Neural cell (in vitro differentiated cells): Measurements from ENCODE around the gene DOP1A. TPM values are rescaled to one million over a fixed set of nuclear protein-coding genes. Genes with fewer than 3 reads are reported as not detected.

Experiments used
- H2AFZ ChIP-seq: fragments of 200-600, 300-800 bp; sonication (generic), shearing (Covaris generic); 2 replicates; pipeline ENCODE4 v1.6.0; 2014; ENCODE audit warnings: low read depth, mild to moderate bottlenecking, antibody characterized with exemption, low read length, moderate library complexity
- H3F3A ChIP-seq: fragments of 200-600 bp; shearing (Covaris generic); 2 replicates; pipeline ENCODE4 v1.6.1; 2016; ENCODE audit warnings: mild to moderate bottlenecking, moderate library complexity, mixed read lengths, antibody characterized with exemption, low read length; ENCODE audit not compliant: insufficient read depth, poor library complexity, severe bottlenecking
- H3K27ac ChIP-seq: fragments of 200-600, 300-800 bp; sonication (generic), shearing (Covaris generic); 2 replicates; pipeline ENCODE4 v1.5.1; 2014; ENCODE audit warnings: mild to moderate bottlenecking, low read length, moderate library complexity
- H3K27me3 ChIP-seq: fragments of 300-800, 200-600 bp; sonication (generic), shearing (Covaris generic); 2 replicates; pipeline ENCODE4 v1.6.0; 2014; ENCODE audit warnings: mild to moderate bottlenecking, low read depth, low read length, moderate library complexity; ENCODE audit not compliant: insufficient read depth
- H3K36me3 ChIP-seq: fragments of 300-800, 200-600 bp; sonication (generic), shearing (Covaris generic); 2 replicates; pipeline ENCODE4 v1.5.1; 2014; ENCODE audit warnings: mild to moderate bottlenecking, antibody characterized with exemption, low read length, moderate library complexity; ENCODE audit not compliant: insufficient read depth
- H3K4me2 ChIP-seq: fragments of 300-800, 200-600 bp; sonication (generic), shearing (Covaris generic); 2 replicates; pipeline ENCODE4 v1.6.0; 2014; ENCODE audit warnings: mild to moderate bottlenecking, low read length
- H3K4me3 ChIP-seq: fragments of 300-800, 200-600 bp; sonication (generic), shearing (Covaris generic); 2 replicates; pipeline ENCODE4 v1.5.1; 2014; ENCODE audit warnings: mild to moderate bottlenecking, low read length, moderate library complexity
- H3K79me2 ChIP-seq: fragments of 200-600 bp; shearing (Covaris generic); replicated peaks from 2 replicates; pipeline ENCODE4 v1.6.0; 2014; ENCODE audit warnings: mild to moderate bottlenecking, low read length, moderate library complexity; ENCODE audit not compliant: insufficient read depth
- H3K9ac ChIP-seq: fragments of 300-800, 200-600 bp; sonication (generic), shearing (Covaris generic); 2 replicates; pipeline ENCODE4 v1.6.1; 2016; ENCODE audit warnings: mild to moderate bottlenecking, low read length, mixed read lengths
- H3K9me2 ChIP-seq: fragments of 200-600 bp; shearing (Covaris generic); 2 replicates; pipeline ENCODE4 v1.6.1; 2016; ENCODE audit warnings: mild to moderate bottlenecking, low read length, mixed read lengths; ENCODE audit not compliant: insufficient read depth
- H3K9me3 ChIP-seq: fragments of 200-600, 300-800 bp; sonication (generic), shearing (Covaris generic); 2 replicates; pipeline ENCODE4 v1.6.1; 2016; ENCODE audit warnings: mild to moderate bottlenecking, mixed run types, low read length, moderate library complexity, mixed read lengths
- H4K20me1 ChIP-seq: fragments of 200-600 bp; shearing (Covaris generic); 2 replicates; pipeline ENCODE4 v1.6.1; 2016; ENCODE audit warnings: mild to moderate bottlenecking, mixed run types; ENCODE audit not compliant: insufficient read depth
- CTCF ChIP-seq: fragments of 450-650 bp; IDR thresholded peaks from 2 replicates; pipeline ENCODE4 v1.5.1; 2014; ENCODE audit warnings: antibody characterized with exemption, mild to moderate bottlenecking, moderate library complexity; ENCODE audit not compliant: poor library complexity, severe bottlenecking
- EP300 ChIP-seq: fragments of 450-650 bp; conservative IDR thresholded peaks from 2 replicates; pipeline ENCODE4 v1.6.1; 2014; ENCODE audit warnings: antibody characterized with exemption, mild to moderate bottlenecking, moderate library complexity; ENCODE audit not compliant: poor library complexity, severe bottlenecking
- EZH2 ChIP-seq: fragments of 200-600, 300-800 bp; shearing (Covaris generic), sonication (generic); IDR thresholded peaks from 2 replicates; pipeline ENCODE4 v1.6.1; 2014; ENCODE audit warnings: antibody characterized with exemption, low read length, borderline replicate concordance, mild to moderate bottlenecking; ENCODE audit not compliant: insufficient read depth, poor library complexity, severe bottlenecking
- MXI1 ChIP-seq: fragments of 450-650 bp; conservative IDR thresholded peaks from 2 replicates; pipeline ENCODE4 v1.6.1; 2014; ENCODE audit warnings: antibody characterized with exemption, mild to moderate bottlenecking; ENCODE audit not compliant: poor library complexity, severe bottlenecking
- POLR2AphosphoS5 ChIP-seq: IDR thresholded peaks from 2 replicates; pipeline ENCODE4 v1.6.1; 2012
- RAD21 ChIP-seq: fragments of 450-650 bp; conservative IDR thresholded peaks from 2 replicates; pipeline ENCODE4 v1.6.1; 2014; ENCODE audit warnings: antibody characterized with exemption, mild to moderate bottlenecking, moderate library complexity
- REST ChIP-seq: IDR thresholded peaks from 2 replicates; pipeline ENCODE4 v1.6.1; 2012; ENCODE audit warnings: borderline replicate concordance
- SMC3 ChIP-seq: fragments of 450-650 bp; conservative IDR thresholded peaks from 2 replicates; pipeline ENCODE4 v1.6.1; 2014; ENCODE audit warnings: antibody characterized with exemption, mild to moderate bottlenecking, moderate library complexity; ENCODE audit not compliant: poor library complexity
- TAF1 ChIP-seq: IDR thresholded peaks from 2 replicates; pipeline ENCODE4 v1.6.1; 2012; ENCODE audit warnings: low read depth
- polyA plus RNA-seq: library from polyadenylated mRNA; depleted of rRNA; stranded (reverse); fragments of >200 nt; gene quantifications from 2 replicates; pipeline ENCODE4 v1.2.3, GENCODE V29; 2014

Gene DOP1A
- polyA plus RNA-seq, 1 donor from 2014 or later, result 97.6 TPM

GRCh38 chr6:83180426-83180950 lies 113.0 kb downstream of the DOP1A start:
- no peaks in the 10 kb centered on the region for H3K9me3 ChIP-seq
- no peaks in the 10 kb centered on the region for H3K79me2 ChIP-seq
- TF ChIP-seq POLR2AphosphoS5 (peak; percentile 77), TAF1 (no peak), EP300 (peak; percentile 90)
- no peaks in the 10 kb centered on the region for H4K20me1 ChIP-seq
- H3K4me3 ChIP-seq, result no peak overlapping the region
- no peak overlapping the region for H2AFZ ChIP-seq
- H3K27me3 ChIP-seq, result no peaks in the 10 kb centered on the region
- no peak overlapping the region for H3K27ac ChIP-seq
- H3K9ac ChIP-seq, result no peak overlapping the region
- H3K9me2 ChIP-seq, result no peaks in the 10 kb centered on the region
- H3K36me3 ChIP-seq, result peaks cover 9% of the 10 kb centered on the region
- H3K4me2 ChIP-seq, result peak overlapping the region; percentile 32
- no peaks in the 10 kb centered on the region for H3F3A ChIP-seq

GRCh38 chr6:83182114-83182513 lies 114.6 kb downstream of the DOP1A start:
- H3K36me3 ChIP-seq, result no peaks in the 10 kb centered on the region
- TF ChIP-seq REST (no peak), EZH2 (no peak), MXI1 (no peak), RAD21 (no peak)
- H3K4me2 ChIP-seq, result no peak overlapping the region
- H3K27me3 ChIP-seq, result no peaks in the 10 kb centered on the region
- H2AFZ ChIP-seq, result no peak overlapping the region
- H3K4me3 ChIP-seq, result no peak overlapping the region
- H3K9ac ChIP-seq, result no peak overlapping the region
- no peaks in the 10 kb centered on the region for H3K9me3 ChIP-seq
- H3K27ac ChIP-seq, result no peak overlapping the region
- H3K9me2 ChIP-seq, result no peaks in the 10 kb centered on the region
- no peaks in the 10 kb centered on the region for H4K20me1 ChIP-seq
- no peaks in the 10 kb centered on the region for H3F3A ChIP-seq
- H3K79me2 ChIP-seq, result no peaks in the 10 kb centered on the region

GRCh38 chr6:83183082-83183828 lies 115.8 kb downstream of the DOP1A start:
- no peaks in the 10 kb centered on the region for H3K9me2 ChIP-seq
- no peaks in the 10 kb centered on the region for H3K36me3 ChIP-seq
- H2AFZ ChIP-seq, result no peak overlapping the region
- no peaks in the 10 kb centered on the region for H3K27me3 ChIP-seq
- no peak overlapping the region for H3K27ac ChIP-seq
- H3K4me3 ChIP-seq, result no peak overlapping the region
- H3K4me2 ChIP-seq, result no peak overlapping the region
- TF ChIP-seq CTCF (no peak), REST (no peak), EZH2 (no peak), EP300 (no peak), MXI1 (no peak), SMC3 (no peak), RAD21 (no peak), POLR2AphosphoS5 (no peak)
- H3K9me3 ChIP-seq, result no peaks in the 10 kb centered on the region
- no peaks in the 10 kb centered on the region for H3F3A ChIP-seq
- no peaks in the 10 kb centered on the region for H3K79me2 ChIP-seq
- no peak overlapping the region for H3K9ac ChIP-seq
- no peaks in the 10 kb centered on the region for H4K20me1 ChIP-seq
